H9 (cell line): ENCODE data around the gene MRPL45. TPM values are rescaled to one million over a fixed set of nuclear protein-coding genes. Genes with fewer than 3 reads are reported as not detected.
A peak's percentile ranks its signal among the peaks of the same experiment; 100 is the strongest.

ENCODE experiments used
- DNase-seq: peaks from one replicate; pipeline ENCODE4 v3.0.0-alpha.2; 2017
- H2AFZ ChIP-seq: one replicate; pipeline ENCODE4 v1.6.1; 2013; ENCODE audit warnings: mild to moderate bottlenecking, low read length, control low read depth, moderate library complexity
- H2AK5ac ChIP-seq: 2 replicates; pipeline ENCODE4 v1.6.1; 2013; ENCODE audit warnings: low read length, control low read depth, mixed read lengths; ENCODE audit not compliant: insufficient read length
- H2BK120ac ChIP-seq: one replicate; pipeline ENCODE4 v1.6.1; 2013; ENCODE audit warnings: low read depth, mild to moderate bottlenecking, low read length, control low read depth, inconsistent platforms; ENCODE audit not compliant: poor library complexity, severe bottlenecking
- H2BK12ac ChIP-seq: 2 replicates; pipeline ENCODE4 v1.6.1; 2013; ENCODE audit warnings: low read length, control low read depth, mixed read lengths, low read depth; ENCODE audit not compliant: insufficient read length
- H2BK15ac ChIP-seq: 2 replicates; pipeline ENCODE4 v1.6.1; 2013; ENCODE audit warnings: low read depth, low read length, control low read depth
- H2BK20ac ChIP-seq: one replicate; pipeline ENCODE4 v1.6.1; 2013; ENCODE audit warnings: low read depth, mild to moderate bottlenecking, low read length, control low read depth, inconsistent platforms; ENCODE audit not compliant: poor library complexity, severe bottlenecking
- H2BK5ac ChIP-seq: 2 replicates; pipeline ENCODE4 v1.6.1; 2013; ENCODE audit warnings: low read length, control low read depth, mixed read lengths; ENCODE audit not compliant: insufficient read length
- H3K14ac ChIP-seq: 2 replicates; pipeline ENCODE4 v1.6.1; 2013; ENCODE audit warnings: low read length, control low read depth; ENCODE audit not compliant: insufficient read depth
- H3K18ac ChIP-seq: 2 replicates; pipeline ENCODE4 v1.6.1; 2013; ENCODE audit warnings: low read depth, mild to moderate bottlenecking, mixed read lengths, low read length, control low read depth; ENCODE audit not compliant: insufficient read length
- H3K23ac ChIP-seq: 2 replicates; pipeline ENCODE4 v1.6.1; 2013; ENCODE audit warnings: low read length, control low read depth, mixed read lengths, low read depth; ENCODE audit not compliant: insufficient read length
- H3K23me2 ChIP-seq: 2 replicates; pipeline ENCODE4 v1.6.1; 2013; ENCODE audit warnings: low read depth, mild to moderate bottlenecking, mixed read lengths, low read length, control low read depth; ENCODE audit not compliant: insufficient read length, poor library complexity, severe bottlenecking
- H3K27ac ChIP-seq: 2 replicates; pipeline ENCODE4 v1.5.1; 2013; ENCODE audit warnings: low read length, control low read depth, mixed read lengths, low read depth; ENCODE audit not compliant: insufficient read length
- H3K27me3 ChIP-seq: 2 replicates; pipeline ENCODE4 v1.6.1; 2013; ENCODE audit warnings: low read length, control low read depth, inconsistent platforms; ENCODE audit not compliant: insufficient read depth
- H3K4ac ChIP-seq: 2 replicates; pipeline ENCODE4 v1.6.1; 2013; ENCODE audit warnings: low read depth, mild to moderate bottlenecking, control low read depth, inconsistent platforms, low read length, moderate library complexity
- H3K4me1 ChIP-seq: 2 replicates; pipeline ENCODE4 v1.6.1; 2013; ENCODE audit warnings: low read length, control low read depth, inconsistent platforms; ENCODE audit not compliant: insufficient read depth
- H3K4me2 ChIP-seq: 2 replicates; pipeline ENCODE4 v1.6.1; 2013; ENCODE audit warnings: low read length, control low read depth, mixed read lengths; ENCODE audit not compliant: insufficient read length, insufficient read depth
- H3K56ac ChIP-seq: 2 replicates; pipeline ENCODE4 v1.6.1; 2013; ENCODE audit warnings: low read depth, mild to moderate bottlenecking, mixed read lengths, low read length, control low read depth; ENCODE audit not compliant: insufficient read length
- H3K79me1 ChIP-seq: 2 replicates; pipeline ENCODE4 v1.6.1; 2013; ENCODE audit warnings: low read depth, mild to moderate bottlenecking, moderate library complexity, low read length, control low read depth, inconsistent platforms; ENCODE audit not compliant: insufficient read depth, poor library complexity, severe bottlenecking
- H3K79me2 ChIP-seq: 2 replicates; pipeline ENCODE4 v1.6.1; 2013; ENCODE audit warnings: low read length, control low read depth, inconsistent platforms; ENCODE audit not compliant: insufficient read depth
- H3K9ac ChIP-seq: 2 replicates; pipeline ENCODE4 v1.6.1; 2013; ENCODE audit warnings: low read length, control low read depth, mixed read lengths; ENCODE audit not compliant: insufficient read length; ENCODE audit errors: extremely low read depth
- H3K9me3 ChIP-seq: one replicate; pipeline ENCODE4 v1.6.1; 2013; ENCODE audit warnings: low read depth, low read length, inconsistent platforms; ENCODE audit not compliant: control insufficient read depth
- H3T11ph ChIP-seq: one replicate; pipeline ENCODE4 v1.6.1; 2013; ENCODE audit warnings: mild to moderate bottlenecking, low read length, control low read depth, inconsistent platforms
- H4K20me1 ChIP-seq: one replicate; pipeline ENCODE4 v1.6.1; 2013; ENCODE audit not compliant: control insufficient read depth, insufficient read length, insufficient read depth
- H4K5ac ChIP-seq: 2 replicates; pipeline ENCODE4 v1.6.1; 2013; ENCODE audit warnings: low read depth, mild to moderate bottlenecking, mixed read lengths, low read length, control low read depth; ENCODE audit not compliant: insufficient read length
- H4K8ac ChIP-seq: replicated peaks from 2 replicates; pipeline ENCODE4 v1.6.1; 2013; ENCODE audit warnings: low read length, control low read depth, mixed read lengths, low read depth; ENCODE audit not compliant: insufficient read length
- H4K91ac ChIP-seq: 2 replicates; pipeline ENCODE4 v1.6.1; 2013; ENCODE audit warnings: low read depth, mild to moderate bottlenecking, moderate library complexity, mixed read lengths, low read length, control low read depth; ENCODE audit not compliant: insufficient read length
- H3K27ac Mint-ChIP-seq, 3 experiments: 2 replicates in 2 of 3; 3 replicates in 1 of 3; pipeline ENCODE4 v1.8.0; 2020 to 2021; ENCODE audit warnings: mixed read lengths in 3 of 3, mild to moderate bottlenecking in 1 of 3, moderate library complexity in 1 of 3
- H3K27me3 Mint-ChIP-seq: 2 replicates; pipeline ENCODE4 v1.8.0; 2021; ENCODE audit warnings: low read depth, mild to moderate bottlenecking, moderate library complexity, mixed read lengths
- H3K36me3 Mint-ChIP-seq, 3 experiments: 2 replicates in 2 of 3; 3 replicates in 1 of 3; pipeline ENCODE4 v1.8.0; 2020 to 2021; ENCODE audit warnings: low read depth in 3 of 3, mixed read lengths in 3 of 3; ENCODE audit not compliant: insufficient read depth in 1 of 3
- H3K4me1 Mint-ChIP-seq, 2 experiments: 2 replicates each; pipeline ENCODE4 v1.8.0; 2020; ENCODE audit warnings: mixed read lengths in 2 of 2
- H3K4me3 Mint-ChIP-seq, 2 experiments: 2 replicates in 1 of 2; 3 replicates in 1 of 2; pipeline ENCODE4 v1.8.0; 2020 to 2021; ENCODE audit warnings: mild to moderate bottlenecking in 2 of 2, mixed read lengths in 2 of 2, moderate library complexity in 1 of 2
- H3K9me3 Mint-ChIP-seq, 2 experiments: 2 replicates in 1 of 2; 3 replicates in 1 of 2; pipeline ENCODE4 v1.8.0; 2020; ENCODE audit warnings: mild to moderate bottlenecking in 2 of 2, mixed read lengths in 2 of 2, moderate library complexity in 1 of 2
- CTCF ChIP-seq: fragments of 200-600 bp; sonication (generic); conservative IDR thresholded peaks from 3 replicates; pipeline ENCODE4 v1.8.0; 2021; ENCODE audit warnings: antibody characterized with exemption, mild to moderate bottlenecking
- WGBS: extraction: QIAGEN DNeasy Blood & Tissue Kit; methylation state at CpG from one replicate; pipeline ENCODE4 v1.1.7; 2013; ENCODE audit warnings: missing lambda C conversion rate, low lambda C conversion rate, mixed read lengths; ENCODE audit not compliant: insufficient read length; ENCODE audit errors: extremely low coverage; 5-methylcytosine and 5-hydroxymethylcytosine counted together
- total RNA-seq: library from RNA; stranded (reverse); gene quantifications from 2 replicates; pipeline ENCODE4 v1.2.1, GENCODE V29; 2021

MRPL45 gene
- total RNA-seq, 1 experiment from 2014 or later, result 59.9 TPM

GRCh38 chr17:38355251-38355650 is 58.3 kb downstream of the MRPL45 start:
- Mint-ChIP-seq H3K4me1 (peaks cover 47 to 50% of the 10 kb centered on the region in 2 experiments), H3K36me3 (no peaks in the 10 kb centered on the region; a peak in 1 of 7 replicates), H3K27me3 (no peaks in the 10 kb centered on the region), H3K4me3 (0 out of 5 replicates have a peak overlapping the region, but pooled peaks of 1 of the 2 experiments have one; percentile 8), H3K9me3 (no peaks in the 10 kb centered on the region), H3K27ac (peak overlapping the region in 2 of 3 experiments; percentile 22 to 33; a peak in 1 of 7 replicates)
- Histone ChIP-seq H3K9me3 (no peaks in the 10 kb centered on the region), H2AK5ac (no peak overlapping the region), H3K4me1 (peaks cover 7% of the 10 kb centered on the region; the same call in 1 of the 2 replicates), H4K91ac (no peak overlapping the region), H2BK15ac (no peak overlapping the region), H3K79me2 (peaks cover 7% of the 10 kb centered on the region; the same call in 1 of the 2 replicates), H3K14ac (no peak overlapping the region), H4K20me1 (no peaks in the 10 kb centered on the region), H3K9ac (no peak overlapping the region), H3K23me2 (peaks cover 8% of the 10 kb centered on the region), H3K27ac (no peak overlapping the region), H2BK120ac (no peak overlapping the region), H4K8ac (no peak overlapping the region), H3T11ph (no peak overlapping the region), H4K5ac (no peak overlapping the region), H3K4ac (no peak overlapping the region), H2BK20ac (no peak overlapping the region), H3K4me2 (no peak overlapping the region), H2AFZ (no peak overlapping the region), H3K23ac (no peak overlapping the region), H3K56ac (no peak overlapping the region), H2BK12ac (no peak overlapping the region), H2BK5ac (no peak overlapping the region), H3K79me1 (peaks cover 3% of the 10 kb centered on the region), H3K18ac (no peak overlapping the region), H3K27me3 (no peaks in the 10 kb centered on the region)
- TF ChIP-seq CTCF, result no peak
- DNase-seq, result no peak
- no CpG with 5 or more reads among the region's 4 CpGs for WGBS
